K562 (cell line): ENCODE data around the gene KMT5C. TPM values are rescaled to one million over a fixed set of nuclear protein-coding genes. Genes with fewer than 3 reads are reported as not detected.

ENCODE experiments used
- ATAC-seq: fragments of 200-7000 bp; cut with Tn5 transposase; 3 replicates; pipeline ENCODE4 v1.9.1; 2020; ENCODE audit warnings: moderate library complexity
- BruUV-seq: library from RNA; stranded (reverse); fragments of 400-500 nt; replicated peaks from 2 replicates; lab custom pipeline; 2021; lab: Mats Ljungman, UMichigan
- CTCF ChIA-PET: fragments of 300-600 bp; formaldehyde crosslinking; extraction: SDS; loops from one replicate; lab custom pipeline; 2021; ENCODE audit warnings: low intra/inter-chr PET ratio; lab: Yijun Ruan, JAX
- POLR2A ChIA-PET: fragments of 300-600, 350-650 bp; sonication (Branson Sonifier 250); formaldehyde crosslinking; extraction: SDS; loops from one replicate; lab custom pipeline; 2021; ENCODE audit warnings: antibody characterized with exemption, inconsistent platforms; lab: Yijun Ruan, JAX
- DNase-seq, 4 experiments: peaks; one replicate each; pipeline versions ENCODE4 v3.0.0 to v3.0.0-alpha.2; 2011 to 2018; ENCODE audit warnings: low spot score in 3 of 4, mixed read lengths in 3 of 4; ENCODE audit errors: extremely low read depth in 1 of 4
- FAIRE-seq: peaks from 2 replicates; lab custom pipeline; 2011; peaks lifted over from hg19 to GRCh38; lab: Jason Lieb, UNC
- H2AFZ ChIP-seq: 2 replicates; pipeline ENCODE4 v1.6.0; 2011; ENCODE audit warnings: low read depth, low read length, control low read depth, inconsistent platforms
- H3K27ac ChIP-seq: fragments of 200-600 bp; 3 replicates; pipeline ENCODE4 v1.8.0; 2011; ENCODE audit warnings: low read depth, mild to moderate bottlenecking, control low read depth, inconsistent platforms, low read length, moderate library complexity, mixed read lengths; ENCODE audit errors: extremely low read depth
- H3K27me3 ChIP-seq, 2 experiments: fragments of 300-600 bp in 1 of 2; 2 replicates in 1 of 2; 3 replicates in 1 of 2; pipeline versions ENCODE4 v1.6.0 to v1.8.0; 2011; ENCODE audit warnings: inconsistent platforms in 2 of 2, low read length in 2 of 2, mild to moderate bottlenecking in 1 of 2, mixed read lengths in 1 of 2, moderate library complexity in 1 of 2; ENCODE audit not compliant: control insufficient read depth in 2 of 2, insufficient read depth in 2 of 2
- H3K36me3 ChIP-seq: fragments of 300-600 bp; 3 replicates; pipeline ENCODE4 v1.8.0; 2011; ENCODE audit warnings: mild to moderate bottlenecking, low read length, inconsistent platforms; ENCODE audit not compliant: control insufficient read depth, insufficient read depth
- H3K4me1 ChIP-seq, 2 experiments: fragments of 200-600 bp in 1 of 2; replicated peaks in 1 of 2; 2 replicates in 1 of 2; 3 replicates in 1 of 2; pipeline versions ENCODE4 v1.5.1 to v1.8.0; 2011; ENCODE audit warnings: inconsistent platforms in 2 of 2, low read length in 2 of 2, mild to moderate bottlenecking in 1 of 2, mixed read lengths in 1 of 2, moderate library complexity in 1 of 2; ENCODE audit not compliant: control insufficient read depth in 2 of 2, insufficient read depth in 2 of 2
- H3K4me2 ChIP-seq: 2 replicates; pipeline ENCODE4 v1.6.1; 2011; ENCODE audit warnings: low read length, control low read depth, inconsistent platforms, mixed read lengths; ENCODE audit not compliant: insufficient read depth
- H3K4me3 ChIP-seq: fragments of 200-600 bp; sonication (generic), shearing (Covaris generic); 2 replicates; pipeline ENCODE4 v1.5.1; 2016; ENCODE audit warnings: control low read depth, inconsistent platforms
- H3K79me2 ChIP-seq: fragments of 200-600 bp; 3 replicates; pipeline ENCODE4 v1.8.0; 2011; ENCODE audit warnings: low read length, inconsistent platforms; ENCODE audit not compliant: control insufficient read depth, insufficient read depth
- H3K9ac ChIP-seq, 2 experiments: 2 replicates each; pipeline versions ENCODE4 v1.6.0 to v1.6.1; 2011; ENCODE audit warnings: low read depth in 2 of 2, low read length in 2 of 2, control low read depth in 1 of 2, inconsistent platforms in 1 of 2, mild to moderate bottlenecking in 1 of 2, mixed read lengths in 1 of 2; ENCODE audit not compliant: insufficient read depth in 1 of 2
- H3K9me1 ChIP-seq: one replicate; pipeline ENCODE4 v1.6.0; 2011; ENCODE audit warnings: inconsistent platforms, mild to moderate bottlenecking, low read length, moderate library complexity; ENCODE audit not compliant: control insufficient read depth, insufficient read depth
- H3K9me3 ChIP-seq: replicated peaks from 2 replicates; pipeline ENCODE4 v1.5.1; 2011; ENCODE audit warnings: low read depth, low read length, inconsistent platforms; ENCODE audit not compliant: control insufficient read depth, insufficient read depth
- H4K20me1 ChIP-seq: replicated peaks from 2 replicates; pipeline ENCODE4 v1.6.1; 2011; ENCODE audit warnings: low read length, inconsistent platforms, mixed read lengths; ENCODE audit not compliant: control insufficient read depth, insufficient read depth
- NR3C1 ChIP-seq: sonication (generic); formaldehyde crosslinking; IDR thresholded peaks from 2 replicates; pipeline ENCODE4 v1.8.1; 2022; ENCODE audit warnings: missing genetic modification reagents
- POLR2G ChIP-seq: fragments of 200-400 bp; formaldehyde crosslinking; IDR thresholded peaks from 2 replicates; pipeline ENCODE4 v1.6.1; 2017; ENCODE audit warnings: low read depth, mild to moderate bottlenecking, antibody characterized with exemption, low read length, moderate library complexity
- POLR3A ChIP-seq: IDR thresholded peaks from 2 replicates; pipeline ENCODE4 v1.6.1; 2011; ENCODE audit warnings: borderline replicate concordance, mild to moderate bottlenecking, moderate library complexity; ENCODE audit not compliant: insufficient read length, insufficient read depth; ENCODE audit errors: extremely low read depth
- RBFOX2 ChIP-seq: fragments of 200-400 bp; formaldehyde crosslinking; IDR thresholded peaks from 2 replicates; pipeline ENCODE4 v1.6.1; 2017; ENCODE audit warnings: low read depth, mild to moderate bottlenecking, low read length, moderate library complexity
- WGBS: fragments of 100-300 bp; shearing (Covaris generic); methylation state at CpG from one replicate; pipeline ENCODE4 v1.1.6; 2016; ENCODE audit warnings: low coverage, mixed read lengths; ENCODE audit not compliant: insufficient coverage; ENCODE audit errors: missing lambda C conversion rate; 5-methylcytosine and 5-hydroxymethylcytosine counted together
- in situ Hi-C: fragments of 300-500 bp; cut with MboI; formaldehyde crosslinking; loops from 4 replicates; pipeline ENCODE4 v1.15.0; 2018; ENCODE audit warnings: inconsistent platforms, mixed read lengths
- intact Hi-C: fragments of 100-400 bp; cut with micrococcal nuclease; formaldehyde crosslinking; loops from 2 replicates; pipeline ENCODE4 v1.14.2; 2022
- polyA plus RNA-seq, 8 experiments: library from polyadenylated mRNA; depleted of rRNA in 4 of 8; stranded (reverse) in 5 of 8; unstranded in 3 of 8; fragments of >200 nt; fragmentation: Nextera tagmentation in 2 of 8; fragmentation: Illumina TruSeq in 1 of 8; extraction: Ambion mirVana in 2 of 8; extraction: Trizol in 1 of 8; gene quantifications; 2 replicates each; pipeline versions ENCODE4 v1.2.1 to v1.2.3, GENCODE V29; 2011 to 2014; ENCODE audit warnings: inconsistent platforms in 1 of 8, missing spikeins in 1 of 8
- total RNA-seq, 7 experiments: library from RNA; depleted of rRNA in 6 of 7; stranded (reverse); fragments of >200 nt in 6 of 7; fragmentation: Illumina TruSeq in 2 of 7; extraction: Trizol in 2 of 7; gene quantifications; 2 replicates each; pipeline versions ENCODE4 v1.2.1 to v1.2.3, GENCODE V29; 2011 to 2021; ENCODE audit warnings: low replicate concordance in 1 of 7

Gene KMT5C
- total and polyA plus RNA-seq, 9 of the 15 experiments (the other 6 are each of a cell fraction or from before 2014, with no cell fraction given) = 0.15 to 53.5 (median 16.6) TPM

- POLR2A ChIA-PET = interaction anchor here (1.0 to 1.2 kb wide), 2 partner anchors 26 to 67 kb away, joined by 3 to 5 read pairs; partner anchors contain the start of gene HSPBP1
These were observed 7.2 kb downstream of the KMT5C start for GRCh38 chr19:55346725-55347441.

GRCh38 chr19:55347442-55348009 lies 7.8 kb downstream of the KMT5C start:
- 75% methylated on average over 8 of the region's 10 CpGs for WGBS
- H3K9me1 ChIP-seq = peaks cover 5% of the 10 kb centered on the region
- peaks cover 0 to 73% of the 10 kb centered on the region in 2 experiments; a peak in 3 of 5 replicates for H3K4me1 ChIP-seq
- no peaks in the 10 kb centered on the region for H3K9me3 ChIP-seq
- FAIRE-seq (no peak), DNase-seq (no peak), ATAC-seq (no peak)
- POLR2A ChIA-PET = interaction anchor here (1.0 to 1.5 kb wide), 5 partner anchors 21 to 67 kb away, joined by 3 to 5 read pairs (median 3); partner anchors contain the start of gene HSPBP1
- H3K36me3 ChIP-seq = peaks cover 56% of the 10 kb centered on the region; the same call in 2 of the 3 replicates
- no peak overlapping the region for H3K4me2 ChIP-seq
- in situ Hi-C loops = no loop called here
- H4K20me1 ChIP-seq = no peaks in the 10 kb centered on the region; the same call in 1 of the 2 replicates
- CTCF ChIA-PET = no interaction called here
- BruUV-seq = no TSS peak
- peak overlapping the region in 1 of 2 experiments; percentile 13; a peak in 1 of 4 replicates for H3K9ac ChIP-seq
- H3K27me3 ChIP-seq = no peaks in the 10 kb centered on the region
- no peak overlapping the region for H2AFZ ChIP-seq
- intact Hi-C loops = no loop called here
- no peak overlapping the region for H3K4me3 ChIP-seq
- TF ChIP-seq RBFOX2 (0 out of 2 replicates have a peak, but pooled peaks have one; percentile 6), NR3C1 (CRISPR knock-in tag) (no peak)
- no peaks in the 10 kb centered on the region for H3K79me2 ChIP-seq
- no peak overlapping the region for H3K27ac ChIP-seq

More at GRCh38 chr19:55346725-55347441, 7.2 kb downstream of the KMT5C start:
- CTCF ChIA-PET = no interaction called here
- Histone ChIP-seq H3K9me1 (peaks cover 5% of the 10 kb centered on the region), H3K9me3 (no peaks in the 10 kb centered on the region), H3K9ac (peak overlapping the region in 1 of 2 experiments; percentile 37; a peak in 1 of 4 replicates), H3K36me3 (peaks cover 63% of the 10 kb centered on the region; the same call in 2 of the 3 replicates), H4K20me1 (no peaks in the 10 kb centered on the region; the same call in 1 of the 2 replicates), H3K79me2 (peaks cover 6% of the 10 kb centered on the region), H3K4me3 (no peak overlapping the region), H3K27me3 (no peaks in the 10 kb centered on the region), H3K27ac (no peak overlapping the region), H3K4me1 (peaks cover under 1 to 77% of the 10 kb centered on the region in 2 experiments; a peak in 4 of 5 replicates), H3K4me2 (no peak overlapping the region), H2AFZ (no peak overlapping the region)
- FAIRE-seq (no peak), ATAC-seq (no peak), DNase-seq (no peak)
- no TSS peak for BruUV-seq
- in situ Hi-C loops = no loop called here
- no peak for TF ChIP-seq POLR3A
- TF ChIP-seq POLR2G = peak; percentile 44; the same call in 1 of the 2 replicates
- TF ChIP-seq RBFOX2 = peak; percentile 34; the same call in 1 of the 2 replicates
- intact Hi-C loops = no loop called here
- WGBS = 91% methylated on average over 15 of the region's 41 CpGs
